Stromal cell of bone marrow (primary cell): ENCODE measurements around the gene KANSL1.

ENCODE experiments used
- DNase-seq: peaks from one replicate; pipeline ENCODE4 v3.0.0-alpha.2; 2012; ENCODE audit warnings: low read depth

Gene KANSL1

GRCh38 chr17:45997624-45998023 is 195.6 kb downstream of the KANSL1 start:
- DNase-seq = peak; percentile 48

GRCh38 chr17:45997166-45997565 is 196.1 kb downstream of the KANSL1 start:
- no peak for DNase-seq

- no peak for DNase-seq
These were observed 196.8 kb downstream of the KANSL1 start for GRCh38 chr17:45996282-45996937.

- no peak for DNase-seq
These were observed 197.5 kb downstream of the KANSL1 start for GRCh38 chr17:45995627-45996270.

DNA sequence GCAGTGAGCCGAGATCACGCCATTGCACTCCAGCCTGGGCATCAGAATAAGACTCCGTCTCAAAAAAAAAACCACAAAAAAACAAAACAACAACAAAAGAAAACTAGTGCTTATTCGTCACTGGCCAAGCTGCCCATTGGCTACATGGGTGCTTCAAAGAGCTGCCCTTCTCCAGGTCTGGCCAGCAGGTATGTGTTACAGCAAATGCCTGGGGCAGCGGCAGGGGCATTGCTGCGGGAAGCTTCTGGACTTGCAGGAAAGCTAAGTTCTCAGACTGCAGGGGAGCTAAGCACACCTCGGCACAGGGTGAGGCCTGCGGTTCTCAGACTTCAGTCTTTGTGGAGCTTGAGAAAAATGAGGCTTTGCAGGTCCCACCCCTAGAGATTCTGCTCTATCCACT is 198.2 kb downstream of the KANSL1 start:
- no peak for DNase-seq

GRCh38 chr17:45993962-45994627 is 199.1 kb downstream of the KANSL1 start:
- DNase-seq = no peak

GRCh38 chr17:45992904-45993303 is 200.3 kb downstream of the KANSL1 start:
- DNase-seq = no peak

- DNase-seq = no peak
These were observed 201.1 kb downstream of the KANSL1 start for GRCh38 chr17:45992175-45992574.

DNA sequence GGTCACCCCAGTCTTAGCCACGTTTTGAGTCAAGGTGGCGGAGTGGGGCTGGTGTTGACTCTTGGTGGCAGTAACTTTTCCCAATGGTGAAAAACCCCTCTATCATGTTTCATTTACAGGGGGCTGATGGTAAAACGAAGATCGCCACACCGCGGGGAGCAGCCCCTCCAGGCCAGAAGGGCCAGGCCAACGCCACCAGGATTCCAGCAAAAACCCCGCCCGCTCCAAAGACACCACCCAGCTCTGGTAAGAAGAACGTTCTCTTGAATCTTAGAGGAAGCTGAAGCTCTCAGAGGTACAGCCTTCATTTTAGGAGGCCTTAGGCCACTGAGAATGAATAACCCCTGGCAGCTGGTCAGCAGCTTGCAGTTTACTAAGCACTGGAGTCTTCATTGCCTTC is 201.9 kb downstream of the KANSL1 start:
- DNase-seq = no peak

- DNase-seq = no peak
These were observed 202.3 kb downstream of the KANSL1 start for GRCh38 chr17:45990886-45991285.

GRCh38 chr17:45989759-45990158 is 203.5 kb downstream of the KANSL1 start:
- no peak for DNase-seq

GRCh38 chr17:45987706-45988105 is 205.5 kb downstream of the KANSL1 start:
- no peak for DNase-seq

- no peak for DNase-seq
These were observed 207.2 kb downstream of the KANSL1 start for GRCh38 chr17:45986056-45986455.

DNA sequence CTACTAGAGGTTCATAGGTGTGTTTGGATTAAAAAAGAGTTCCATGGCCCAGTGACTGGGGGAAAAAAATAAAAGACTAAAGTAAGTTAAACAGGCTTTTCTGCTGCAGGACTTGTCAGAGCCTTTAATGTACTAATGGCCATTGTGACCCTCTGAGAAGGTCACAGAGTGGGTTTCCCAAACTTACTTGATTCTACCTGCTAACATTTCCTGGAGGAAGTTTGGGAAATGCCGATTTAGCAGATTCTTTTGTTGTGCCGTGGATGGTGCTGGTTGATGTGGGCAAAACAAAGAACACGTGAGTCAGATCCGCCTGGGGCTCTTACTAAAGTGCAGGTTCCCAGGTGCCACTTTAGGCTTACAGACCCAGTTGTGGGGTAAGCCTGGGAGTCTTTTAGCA is 207.8 kb downstream of the KANSL1 start:
- no peak for DNase-seq

- no peak for DNase-seq
These were observed 208.9 kb downstream of the KANSL1 start for GRCh38 chr17:45984368-45984767.

DNA sequence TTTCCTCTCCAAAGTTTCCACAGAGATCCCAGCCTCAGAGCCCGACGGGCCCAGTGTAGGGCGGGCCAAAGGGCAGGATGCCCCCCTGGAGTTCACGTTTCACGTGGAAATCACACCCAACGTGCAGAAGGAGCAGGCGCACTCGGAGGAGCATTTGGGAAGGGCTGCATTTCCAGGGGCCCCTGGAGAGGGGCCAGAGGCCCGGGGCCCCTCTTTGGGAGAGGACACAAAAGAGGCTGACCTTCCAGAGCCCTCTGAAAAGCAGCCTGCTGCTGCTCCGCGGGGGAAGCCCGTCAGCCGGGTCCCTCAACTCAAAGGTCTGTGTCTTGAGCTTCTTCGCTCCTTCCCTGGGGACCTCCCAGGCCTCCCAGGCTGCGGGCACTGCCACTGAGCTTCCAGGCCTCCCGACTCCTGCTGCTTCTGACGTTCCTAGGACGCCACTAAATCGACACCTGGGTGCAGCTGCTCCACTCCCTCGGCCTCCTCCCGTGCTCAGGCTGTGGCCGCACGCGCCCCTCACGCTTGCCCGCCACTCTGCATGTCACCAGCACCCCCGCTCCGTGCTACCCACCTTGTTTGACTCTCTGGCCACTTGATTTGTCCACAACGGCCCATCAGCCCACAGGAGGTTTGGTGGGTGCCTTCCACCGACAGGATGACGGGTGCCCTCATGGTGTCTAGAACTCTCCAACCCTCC is 209.5 kb downstream of the KANSL1 start:
- DNase-seq = no peak

DNA sequence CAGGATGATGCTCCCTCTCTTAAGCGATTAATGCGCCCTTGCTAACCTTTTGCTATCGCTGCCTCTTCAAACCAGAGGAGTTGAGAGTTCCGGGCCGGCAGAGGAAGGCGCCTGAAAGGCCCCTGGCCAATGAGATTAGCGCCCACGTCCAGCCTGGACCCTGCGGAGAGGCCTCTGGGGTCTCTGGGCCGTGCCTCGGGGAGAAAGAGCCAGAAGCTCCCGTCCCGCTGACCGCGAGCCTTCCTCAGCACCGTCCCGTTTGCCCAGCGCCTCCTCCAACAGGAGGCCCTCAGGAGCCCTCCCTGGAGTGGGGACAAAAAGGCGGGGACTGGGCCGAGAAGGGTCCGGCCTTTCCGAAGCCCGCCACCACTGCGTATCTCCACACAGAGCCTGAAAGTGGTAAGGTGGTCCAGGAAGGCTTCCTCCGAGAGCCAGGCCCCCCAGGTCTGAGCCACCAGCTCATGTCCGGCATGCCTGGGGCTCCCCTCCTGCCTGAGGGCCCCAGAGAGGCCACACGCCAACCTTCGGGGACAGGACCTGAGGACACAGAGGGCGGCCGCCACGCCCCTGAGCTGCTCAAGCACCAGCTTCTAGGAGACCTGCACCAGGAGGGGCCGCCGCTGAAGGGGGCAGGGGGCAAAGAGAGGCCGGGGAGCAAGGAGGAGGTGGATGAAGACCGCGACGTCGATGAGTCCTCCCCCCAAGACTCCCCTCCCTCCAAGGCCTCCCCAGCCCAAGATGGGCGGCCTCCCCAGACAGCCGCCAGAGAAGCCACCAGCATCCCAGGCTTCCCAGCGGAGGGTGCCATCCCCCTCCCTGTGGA is 210.2 kb downstream of the KANSL1 start:
- no peak for DNase-seq

DNA sequence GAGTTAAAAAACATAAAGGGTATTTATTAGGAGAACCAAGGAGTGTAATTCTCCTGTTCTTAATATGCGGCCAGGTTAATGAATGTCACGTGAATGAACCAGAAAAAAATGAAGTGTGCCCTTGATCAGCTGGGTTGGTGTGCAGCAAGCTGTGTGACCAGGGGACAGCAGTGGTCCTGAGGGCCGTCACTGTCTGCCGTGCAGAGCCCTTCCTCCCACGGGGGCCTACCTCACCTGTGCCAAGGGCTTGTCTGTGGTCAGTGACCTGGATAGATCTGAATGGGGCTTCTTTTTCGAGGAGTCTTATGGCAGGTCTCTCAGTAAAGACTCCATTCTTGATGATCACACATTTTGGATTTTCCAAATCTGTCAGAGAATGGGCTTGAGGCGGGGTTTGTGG is 211.9 kb downstream of the KANSL1 start:
- no peak for DNase-seq

DNA sequence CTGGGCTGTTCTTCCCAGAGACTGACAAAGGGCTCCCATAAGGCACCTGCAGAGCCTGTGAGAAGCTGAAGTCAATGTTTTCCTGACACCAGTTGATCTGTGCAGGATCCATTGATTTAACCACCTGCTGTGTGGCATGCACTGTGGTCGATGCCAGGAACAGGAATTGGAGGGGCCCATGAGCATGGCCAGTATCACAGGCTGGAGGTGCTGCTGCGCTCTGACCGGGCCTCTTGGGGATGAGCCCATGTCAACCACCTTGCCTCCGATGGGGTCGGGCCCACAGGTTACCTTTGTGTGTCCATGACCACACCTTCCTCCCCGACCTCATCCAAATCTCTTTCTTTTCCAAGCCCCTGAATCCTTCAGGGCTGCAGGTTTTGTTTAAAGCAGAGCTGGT is 212.4 kb downstream of the KANSL1 start:
- no peak for DNase-seq
